Myocyte (in vitro differentiated cells): ENCODE measurements around the gene PPWD1. TPM values are rescaled to one million over a fixed set of nuclear protein-coding genes. Genes with fewer than 3 reads are reported as not detected.

Experiments used
- DNase-seq: peaks from one replicate; pipeline ENCODE4 v3.0.0-alpha.2; 2012; ENCODE audit warnings: low read depth
- total RNA-seq: library from RNA; depleted of rRNA; stranded (reverse); fragments of >200 nt; gene quantifications from 2 replicates; pipeline ENCODE4 v1.2.3, GENCODE V29; 2014

Gene PPWD1
- total RNA-seq, 1 donor from 2014 or later = 25.4 TPM

DNA sequence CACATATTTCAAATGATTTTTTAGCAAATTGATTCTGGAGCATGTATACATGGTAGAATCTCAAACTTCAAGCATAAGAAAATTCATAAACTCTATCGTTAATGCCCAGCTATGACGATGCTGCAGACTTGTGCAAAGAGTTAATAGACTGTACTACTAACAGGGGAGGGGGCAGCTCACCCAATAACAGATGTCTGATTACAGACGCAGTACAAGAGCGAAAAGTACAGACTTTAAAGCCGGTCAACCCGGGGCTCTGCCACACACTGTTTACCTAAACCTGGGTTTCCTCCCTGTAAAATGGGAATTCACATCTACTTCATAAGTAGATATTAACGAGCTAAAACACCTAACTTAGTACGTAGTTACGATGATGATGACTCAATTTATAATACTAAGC is 60.4 kb downstream of the PPWD1 start:
- DNase-seq = no peak

DNA sequence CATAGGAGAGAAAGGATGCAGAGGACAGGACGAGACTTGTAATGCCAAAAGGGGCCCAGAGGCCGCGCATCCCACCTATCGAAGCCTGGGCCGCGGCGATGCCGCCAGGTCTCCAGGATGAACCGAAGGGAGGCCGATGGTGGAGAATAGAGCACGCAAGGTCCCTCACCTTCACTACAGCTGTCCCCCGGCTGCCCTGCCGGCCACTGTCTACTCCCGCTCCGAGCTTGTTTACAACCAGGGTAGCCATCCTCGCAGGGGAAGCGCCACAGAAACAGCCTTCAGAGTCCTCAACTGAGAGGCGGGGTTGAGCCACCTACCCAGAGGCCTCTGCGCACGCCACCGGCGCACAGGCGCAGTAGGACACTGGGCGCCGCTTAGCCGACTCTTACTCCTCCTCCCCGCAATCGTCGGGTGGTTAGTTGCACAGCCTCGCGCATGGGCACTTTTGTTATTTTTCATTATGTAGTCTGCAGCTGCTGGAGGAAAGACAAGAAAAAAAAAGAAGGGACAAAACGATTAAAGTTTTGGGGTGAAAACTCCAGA is 61.0 kb downstream of the PPWD1 start, which contains the start of gene TRIM23:
TRIM23 (minus strand) TSS at position 309 of the 546 bp plus-strand sequence; CDS start at position 250, 59 bp downstream.
- DNase-seq = peak; percentile 96

DNA sequence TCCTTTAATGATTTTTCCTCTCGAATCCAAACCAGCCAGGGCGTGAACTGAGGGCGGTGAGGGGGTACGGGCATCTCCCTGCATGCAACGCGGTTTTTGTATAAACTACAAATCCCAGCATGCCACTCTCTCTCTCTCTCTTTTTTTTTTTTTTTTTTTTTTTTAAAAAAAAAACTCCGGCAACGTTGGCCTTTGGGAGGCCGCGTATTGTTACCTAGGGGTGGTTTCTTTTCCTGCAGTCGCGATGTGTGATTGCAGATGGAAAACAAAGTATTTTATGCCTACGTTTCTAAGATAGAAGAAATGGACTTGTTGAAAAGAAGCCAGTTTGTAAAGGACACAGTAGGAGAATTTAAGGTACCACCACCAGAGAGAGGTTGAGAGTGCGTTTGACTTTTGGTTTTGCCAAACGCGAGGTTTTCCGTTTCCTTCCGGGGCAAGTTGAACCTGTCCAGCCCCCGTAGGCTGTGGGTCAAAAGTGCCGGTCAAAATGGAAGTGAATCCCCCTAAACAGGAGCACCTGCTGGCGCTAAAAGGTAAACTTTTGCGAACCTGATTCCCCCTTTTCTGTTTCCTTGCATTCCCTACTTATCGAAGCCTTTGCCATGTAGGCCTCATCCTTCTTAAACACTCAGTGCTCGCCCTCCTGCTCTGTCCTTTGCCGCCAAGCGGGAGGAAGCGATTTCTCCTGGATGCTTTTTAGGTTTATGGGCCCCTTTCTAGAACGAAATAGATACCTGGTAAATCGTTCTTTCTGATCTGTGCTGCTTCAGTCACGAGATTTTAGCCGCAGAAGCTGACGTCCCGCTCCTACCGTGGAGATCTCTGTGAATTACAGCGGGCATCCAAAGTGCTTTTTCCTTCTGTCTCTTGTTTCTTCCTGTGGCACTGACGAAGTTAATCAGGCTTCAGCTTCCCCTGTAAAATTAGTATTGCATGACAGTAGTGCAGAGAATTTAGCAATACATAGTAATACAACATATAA is 61.8 kb downstream of the PPWD1 start, which contains the start of the genes SHLD3 and TRAPPC13:
SHLD3 (plus strand) TSS at position 457 of the 985 bp plus-strand sequence. CDS start 4,561 bp downstream, outside the sequence.
TRAPPC13 (plus strand) TSS at position 457 of the 985 bp plus-strand sequence; CDS start at position 491, 34 bp downstream.
- peak; percentile 92 for DNase-seq

DNA sequence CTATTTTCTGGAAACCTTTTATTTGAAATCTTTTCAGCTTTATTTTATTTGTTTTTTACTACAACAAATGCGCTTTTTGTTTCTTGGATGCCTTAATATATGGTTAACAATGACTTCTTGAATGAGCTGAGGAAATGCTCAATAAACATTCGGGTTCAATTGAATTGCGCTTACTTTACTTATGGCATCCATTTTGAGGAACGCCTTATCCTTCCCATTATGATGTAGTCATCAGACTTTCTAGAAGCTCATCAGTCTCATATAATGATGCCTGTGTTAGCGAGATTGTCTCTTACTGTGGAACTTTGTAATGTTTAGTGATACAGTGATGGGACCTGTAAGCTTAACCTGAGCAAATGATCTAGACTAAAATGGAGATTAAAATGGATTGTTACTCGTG is 62.6 kb downstream of the PPWD1 start:
- DNase-seq = peak; percentile 3

DNA sequence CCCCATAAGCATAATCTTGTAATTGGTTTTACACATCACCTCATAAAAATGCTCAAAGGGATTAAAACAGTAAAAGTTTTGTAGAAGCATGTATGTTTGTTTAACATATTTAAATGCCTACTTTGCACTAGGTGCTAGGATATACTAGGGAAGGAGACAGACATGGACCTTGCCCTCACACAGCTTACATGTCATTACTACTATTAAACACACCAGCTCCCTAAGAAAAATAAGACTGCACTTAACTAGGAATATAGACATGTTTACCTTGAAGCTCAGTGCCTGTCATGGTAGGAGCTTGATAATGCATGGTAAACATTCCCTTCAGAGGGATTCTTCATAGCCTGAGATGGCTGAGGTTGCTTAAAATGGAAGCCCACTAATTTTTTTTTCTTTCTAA is 67.9 kb downstream of the PPWD1 start:
- DNase-seq = no peak

Other genes starting within 250 kb of the PPWD1 start
- 13.2 and 17.0 TPM in 2 replicates for gene ADAMTS6, start 81.4 kb upstream of the PPWD1 start, total RNA-seq
- 0.96 and 1.5 TPM in 2 replicates for gene CENPK, start 128 bp upstream of the PPWD1 start, total RNA-seq
- 25.9 and 30.4 TPM in 2 replicates for gene TRIM23, start 61.0 kb downstream of the PPWD1 start, total RNA-seq
- gene SHLD3, start 61.7 kb downstream of the PPWD1 start, total RNA-seq = 2.5 TPM in 2 replicates
- gene TRAPPC13, start 61.7 kb downstream of the PPWD1 start, total RNA-seq = 36.5 and 52.1 TPM in 2 replicates
- gene SGTB, start 158.8 kb downstream of the PPWD1 start, total RNA-seq = 8.7 and 24.7 TPM in 2 replicates
- 26.3 and 31.1 TPM in 2 replicates for gene NLN, start 158.9 kb downstream of the PPWD1 start, total RNA-seq